Vagina (tissue), 2 donors: ENCODE data around the gene CLEC4A.
"Not testable (repeated sequence)": the region's sequence is repeated elsewhere in the genome, so short reads cannot be mapped to it uniquely, and the experiment has no call there.

ENCODE experiments used
- CTCF ChIP-seq, 3 experiments: fragments of 450-650 bp in 2 of 3; fragments of 200-600 bp in 1 of 3; sonication (generic) in 1 of 3; IDR thresholded peaks; one replicate each; pipeline ENCODE4 v1.5.1; 2017 to 2019; ENCODE audit warnings: antibody characterized with exemption in 3 of 3, mild to moderate bottlenecking in 2 of 3, moderate library complexity in 2 of 3
- POLR2A ChIP-seq, 2 donors: fragments of 450-650 bp; IDR thresholded peaks; one replicate each; pipeline ENCODE4 v1.6.1; 2017; ENCODE audit warnings: antibody characterized with exemption in 2 of 2, mild to moderate bottlenecking in 2 of 2, moderate library complexity in 2 of 2

- not testable (repeated sequence) for TF ChIP-seq CTCF, POLR2A (IDR thresholded peaks at IDR 0.05)
Observed at GRCh38 chr12:8172911-8173310, 49.5 kb downstream of the CLEC4A start.
